ENCODE results near the gene NUCB1.
"Not testable (repeated sequence)": the region's sequence is repeated elsewhere in the genome, so short reads cannot be mapped to it uniquely, and the experiment has no call there.

Gene NUCB1

DNA sequence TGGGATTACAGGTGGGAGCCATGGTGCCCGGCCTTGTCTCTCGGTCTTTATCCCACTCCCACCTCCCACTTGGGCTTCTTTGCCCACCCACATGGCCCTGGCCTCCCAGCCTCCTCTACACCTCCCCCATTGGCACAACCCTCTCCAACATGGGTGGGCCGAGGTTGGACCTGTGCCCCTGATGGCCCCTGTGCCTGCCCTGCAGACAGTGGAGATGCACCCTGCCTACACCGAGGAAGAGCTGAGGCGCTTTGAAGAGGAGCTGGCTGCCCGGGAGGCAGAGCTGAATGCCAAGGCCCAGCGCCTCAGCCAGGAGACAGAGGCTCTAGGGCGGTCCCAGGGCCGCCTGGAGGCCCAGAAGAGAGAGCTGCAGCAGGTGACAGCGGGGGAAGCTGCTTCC is 20.8 kb downstream of the NUCB1 start:
- TF ChIP-seq, protein P1, sequence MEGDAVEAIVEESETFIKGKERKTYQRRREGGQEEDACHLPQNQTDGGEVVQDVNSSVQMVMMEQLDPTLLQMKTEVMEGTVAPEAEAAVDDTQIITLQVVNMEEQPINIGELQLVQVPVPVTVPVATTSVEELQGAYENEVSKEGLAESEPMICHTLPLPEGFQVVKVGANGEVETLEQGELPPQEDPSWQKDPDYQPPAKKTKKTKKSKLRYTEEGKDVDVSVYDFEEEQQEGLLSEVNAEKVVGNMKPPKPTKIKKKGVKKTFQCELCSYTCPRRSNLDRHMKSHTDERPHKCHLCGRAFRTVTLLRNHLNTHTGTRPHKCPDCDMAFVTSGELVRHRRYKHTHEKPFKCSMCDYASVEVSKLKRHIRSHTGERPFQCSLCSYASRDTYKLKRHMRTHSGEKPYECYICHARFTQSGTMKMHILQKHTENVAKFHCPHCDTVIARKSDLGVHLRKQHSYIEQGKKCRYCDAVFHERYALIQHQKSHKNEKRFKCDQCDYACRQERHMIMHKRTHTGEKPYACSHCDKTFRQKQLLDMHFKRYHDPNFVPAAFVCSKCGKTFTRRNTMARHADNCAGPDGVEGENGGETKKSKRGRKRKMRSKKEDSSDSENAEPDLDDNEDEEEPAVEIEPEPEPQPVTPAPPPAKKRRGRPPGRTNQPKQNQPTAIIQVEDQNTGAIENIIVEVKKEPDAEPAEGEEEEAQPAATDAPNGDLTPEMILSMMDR (conservative IDR thresholded peaks at IDR 0.05) = no peak
- no peak overlapping the region for H3K27ac ChIP-seq

GRCh38 chr19:48921721-48922500 is 21.8 kb downstream of the NUCB1 start:
- H3K27ac ChIP-seq = no peak overlapping the region
- TF ChIP-seq, protein P1 (conservative IDR thresholded peaks at IDR 0.05) = no peak

- TF ChIP-seq, protein P1 (conservative IDR thresholded peaks at IDR 0.05) = no peak
- no peak overlapping the region for H3K27ac ChIP-seq
Measured at GRCh38 chr19:48922548-48923490, 22.7 kb downstream of the NUCB1 start.

DNA sequence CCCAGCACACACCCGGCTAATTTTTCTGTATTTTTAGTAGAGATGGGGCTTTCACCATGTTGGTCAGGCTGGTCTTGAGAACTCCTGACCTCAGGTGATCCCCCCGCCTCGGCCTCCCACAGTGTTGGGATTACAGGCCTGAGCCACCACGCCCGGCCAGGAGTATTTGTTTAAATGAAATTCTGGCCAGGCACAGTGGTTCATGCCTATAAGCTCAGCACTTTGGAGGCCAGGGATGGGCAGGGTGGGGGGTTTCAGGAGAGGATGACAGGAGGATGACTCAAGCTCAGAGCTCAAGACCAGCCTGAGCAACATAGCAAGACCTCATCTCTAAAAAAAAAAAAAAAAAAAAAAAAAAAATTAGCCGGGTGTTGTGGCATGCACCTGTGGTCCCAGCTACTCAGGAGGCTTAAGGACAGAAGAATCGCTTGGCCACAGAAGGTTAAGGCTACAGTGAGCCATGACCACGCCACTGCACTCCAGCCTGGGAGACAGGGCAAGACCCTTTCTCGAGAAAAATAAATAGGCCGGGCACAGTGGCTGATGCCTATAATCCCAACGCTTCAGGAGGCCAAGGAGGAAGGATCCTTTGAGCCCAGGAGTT is 25.2 kb downstream of the NUCB1 start:
- no peak overlapping the region for H3K27ac ChIP-seq
- TF ChIP-seq, protein P1 (conservative IDR thresholded peaks at IDR 0.05) = no peak

DNA sequence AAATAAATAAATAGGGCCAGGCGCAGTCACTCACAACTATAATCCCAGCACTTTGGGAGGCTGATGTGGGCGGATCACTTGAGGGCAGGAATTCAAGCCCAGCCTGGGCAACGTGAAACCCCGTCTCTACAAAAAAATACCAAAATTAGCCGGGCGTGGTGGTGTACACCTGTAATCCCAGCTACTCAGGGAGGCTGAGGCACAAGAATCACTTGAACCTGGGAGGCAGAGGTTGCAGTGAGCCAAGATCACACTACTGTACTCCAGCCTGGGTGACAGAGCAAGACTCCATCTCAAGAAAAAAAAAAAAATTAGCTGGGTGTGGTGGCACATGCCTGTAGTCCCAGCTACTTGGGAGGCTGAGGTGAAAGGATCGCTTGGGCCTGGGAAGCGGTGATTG is 25.8 kb downstream of the NUCB1 start:
- not testable (repeated sequence) for H3K27ac ChIP-seq

DNA sequence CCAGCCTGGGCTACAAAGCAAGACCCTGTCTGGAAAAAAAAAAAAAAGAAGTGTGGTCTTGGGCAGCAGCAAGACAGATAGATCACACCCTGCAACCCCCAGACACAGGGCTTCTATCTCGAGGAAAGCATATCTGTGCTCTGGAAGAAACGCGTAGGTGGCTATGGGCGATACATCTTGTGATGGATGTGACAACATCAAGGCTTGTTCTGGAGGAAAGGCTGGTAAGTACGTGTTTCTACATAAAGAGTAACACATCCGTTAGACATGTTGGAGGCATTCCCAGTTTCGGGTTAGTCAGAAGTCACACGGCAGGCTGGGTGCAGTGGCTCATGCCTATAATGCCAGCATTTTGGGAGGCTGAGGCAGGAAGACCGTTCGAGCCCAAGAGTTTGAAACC is 26.8 kb downstream of the NUCB1 start:
- H3K27ac ChIP-seq = peak overlapping the region; percentile 70
- TF ChIP-seq, protein P1 (conservative IDR thresholded peaks at IDR 0.05) = no peak

DNA sequence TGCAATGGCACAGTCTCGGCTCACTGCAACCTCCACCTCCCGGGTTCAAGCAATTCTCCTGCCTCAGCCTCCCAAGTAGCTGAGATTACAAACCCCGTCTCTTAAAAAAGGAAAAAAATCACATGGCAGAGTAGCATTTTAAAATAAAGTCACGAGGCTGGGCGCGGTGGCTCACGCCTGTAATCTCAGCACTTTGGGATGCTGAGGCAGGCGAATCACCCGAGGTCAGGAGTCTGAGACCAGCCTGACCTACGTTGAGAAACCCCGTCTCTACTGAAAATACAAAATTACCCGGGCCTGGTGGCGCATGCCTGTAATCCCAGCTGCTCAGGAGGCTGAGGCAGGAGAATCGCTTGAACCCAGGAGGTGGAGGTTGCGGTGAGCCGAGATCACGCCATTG is 27.6 kb downstream of the NUCB1 start:
- H3K27ac ChIP-seq = peak overlapping the region; percentile 70

Data from VCaP (cell line).